Naive B cell (primary cell): Measurements from ENCODE around the gene LONP1. TPM values are rescaled to one million over a fixed set of nuclear protein-coding genes. Genes with fewer than 3 reads are reported as not detected.

Experiments
- polyA plus RNA-seq, 6 donors: library from polyadenylated mRNA; unstranded; fragments of 300-500 nt; fragmentation: Illumina TruSeq; gene quantifications; one replicate each; pipeline ENCODE4 v1.2.3, GENCODE V29; 2021; ENCODE audit warnings: low read depth in 6 of 6

Gene LONP1
- polyA plus RNA-seq, 6 donors from 2014 or later = 16.7 to 40.6 (median 21.7) TPM

Other genes with a start within 250 kb of the LONP1 start
- under 1 TPM in 3 of 6 donors, not detected in 3; 0.08 to 0.32 (median 0.12) TPM for gene TINCR, start 152.2 kb downstream of the LONP1 start, polyA plus RNA-seq
- gene SAFB2, start 97.4 kb downstream of the LONP1 start, polyA plus RNA-seq = 10 to 100 TPM; 19.9 to 56.0 (median 29.3) TPM
- gene SAFB, start 97.1 kb downstream of the LONP1 start, polyA plus RNA-seq = 100 to 1,000 TPM in 1 of 6 donors, 10 to 100 TPM in 5; 18.3 to 119 (median 43.4) TPM
- 100 to 1,000 TPM in 2 of 6 donors, 10 to 100 TPM in 4; 74.0 to 101 (median 86.6) TPM for gene MICOS13, start 39.6 kb downstream of the LONP1 start, polyA plus RNA-seq
- 1 to 10 TPM; 1.1 to 6.5 (median 2.6) TPM for gene HSD11B1L, start 39.1 kb downstream of the LONP1 start, polyA plus RNA-seq
- gene RPL36, start 29.9 kb downstream of the LONP1 start, polyA plus RNA-seq = 1,000 to 10,000 TPM; 1,207 to 2,143 (median 1,738) TPM
- gene CATSPERD, start 491 bp upstream of the LONP1 start, polyA plus RNA-seq = not detected
- under 1 TPM in 3 of 6 donors, not detected in 3; 0.25 to 0.28 (median 0.25) TPM for gene PRR22, start 64.6 kb upstream of the LONP1 start, polyA plus RNA-seq
- 10 to 100 TPM; 27.1 to 45.2 (median 35.5) TPM for gene DUS3L, start 71.0 kb upstream of the LONP1 start, polyA plus RNA-seq
- under 1 TPM in 2 of 6 donors, not detected in 4; 0.28 to 0.29 TPM for gene NRTN, start 84.9 kb upstream of the LONP1 start, polyA plus RNA-seq
- gene FUT6, start 119.6 kb upstream of the LONP1 start, polyA plus RNA-seq = not detected
- gene FUT3, start 131.3 kb upstream of the LONP1 start, polyA plus RNA-seq = not detected
- gene FUT5, start 150.4 kb upstream of the LONP1 start, polyA plus RNA-seq = under 1 TPM in 1 of 6 donors, not detected in 5; 0.30 TPM
- gene NDUFA11, start 183.6 kb upstream of the LONP1 start, polyA plus RNA-seq = 100 to 1,000 TPM; 288 to 317 (median 302) TPM
- 1 to 10 TPM; 5.1 to 6.8 (median 5.9) TPM for gene VMAC, start 184.7 kb upstream of the LONP1 start, polyA plus RNA-seq
- gene CAPS, start 194.1 kb upstream of the LONP1 start, polyA plus RNA-seq = 1 to 10 TPM in 5 of 6 donors, not detected in 1; 1.1 to 4.4 (median 2.0) TPM